Spleen (tissue), 7 donors: Measurements from ENCODE around the gene HOXB6.

ENCODE experiments used
- POLR2A ChIP-seq, 3 donors: fragments of 450-650 bp; IDR thresholded peaks; one replicate each; pipeline ENCODE4 v1.5.1; 2017; ENCODE audit warnings: antibody characterized with exemption in 3 of 3, mild to moderate bottlenecking in 1 of 3
- TF ChIP-seq, protein P1 (sequence below), 11 experiments: fragments of 200-600 bp in 7 of 11; fragments of 450-650 bp in 4 of 11; sonication (generic) in 4 of 11; IDR thresholded peaks in 8 of 11; conservative IDR thresholded peaks in 3 of 11; 1 replicate in 7 of 11; 2 replicates in 4 of 11; pipeline versions ENCODE4 v1.4.0 to v1.8.0; 2016 to 2021; ENCODE audit warnings: antibody characterized with exemption in 11 of 11, inconsistent platforms in 4 of 11, mild to moderate bottlenecking in 1 of 11
- donor health status: DM: no; HTN: no; CAD: no; lungs with moderate emphysema.
- donor health status: DM: no; HTN: no; CAD: no.
- donor health status: DM: no; HTN: no; CAD: no.

DNA sequence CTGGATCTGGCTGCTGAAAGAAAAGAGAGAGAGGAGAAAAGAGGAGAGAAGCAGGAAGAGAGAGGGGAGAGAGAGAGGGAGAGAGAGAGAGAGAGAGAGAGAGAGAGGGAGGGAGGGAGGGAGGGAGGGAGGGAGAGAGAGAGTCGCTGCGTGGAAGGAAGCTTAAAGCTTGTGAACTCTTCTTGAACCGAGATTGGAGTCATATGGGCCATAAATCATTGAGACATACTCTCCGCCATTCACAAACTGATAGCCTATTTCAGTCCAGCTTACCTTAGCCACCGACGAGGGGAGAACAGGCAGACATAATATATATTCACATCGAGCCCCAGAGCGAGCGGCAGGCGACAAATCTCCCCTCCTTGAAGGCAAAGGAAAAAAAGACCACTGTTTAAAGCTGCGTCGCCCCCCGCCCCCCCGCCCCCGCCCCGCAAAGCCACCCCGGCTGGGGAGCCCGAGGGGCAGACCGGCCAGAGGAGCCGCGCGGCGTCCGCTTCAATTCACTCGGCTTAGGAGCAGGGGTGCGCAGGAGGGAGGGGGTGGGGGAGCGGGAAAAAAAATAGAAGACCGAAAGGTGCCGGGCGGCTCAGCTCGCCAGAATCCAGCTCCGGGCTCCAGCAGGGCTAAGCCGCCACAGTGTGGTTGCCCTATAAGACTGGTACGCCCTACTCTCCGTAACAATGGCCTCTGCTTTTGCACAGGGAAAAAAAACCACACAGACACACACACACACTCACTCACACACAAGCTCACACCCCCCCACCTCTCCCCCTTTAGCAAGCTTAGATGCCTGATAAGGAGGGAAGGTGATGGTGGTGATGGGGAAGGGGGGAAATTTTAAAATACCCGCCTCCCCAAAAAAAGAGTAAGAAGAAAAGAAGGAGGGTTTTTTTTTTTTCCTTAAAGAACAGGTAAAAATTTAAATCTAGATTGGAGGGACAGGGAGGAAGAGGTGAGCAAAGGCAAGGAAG, 49.2 kb downstream of the HOXB6 start:
- TF ChIP-seq, protein P1, sequence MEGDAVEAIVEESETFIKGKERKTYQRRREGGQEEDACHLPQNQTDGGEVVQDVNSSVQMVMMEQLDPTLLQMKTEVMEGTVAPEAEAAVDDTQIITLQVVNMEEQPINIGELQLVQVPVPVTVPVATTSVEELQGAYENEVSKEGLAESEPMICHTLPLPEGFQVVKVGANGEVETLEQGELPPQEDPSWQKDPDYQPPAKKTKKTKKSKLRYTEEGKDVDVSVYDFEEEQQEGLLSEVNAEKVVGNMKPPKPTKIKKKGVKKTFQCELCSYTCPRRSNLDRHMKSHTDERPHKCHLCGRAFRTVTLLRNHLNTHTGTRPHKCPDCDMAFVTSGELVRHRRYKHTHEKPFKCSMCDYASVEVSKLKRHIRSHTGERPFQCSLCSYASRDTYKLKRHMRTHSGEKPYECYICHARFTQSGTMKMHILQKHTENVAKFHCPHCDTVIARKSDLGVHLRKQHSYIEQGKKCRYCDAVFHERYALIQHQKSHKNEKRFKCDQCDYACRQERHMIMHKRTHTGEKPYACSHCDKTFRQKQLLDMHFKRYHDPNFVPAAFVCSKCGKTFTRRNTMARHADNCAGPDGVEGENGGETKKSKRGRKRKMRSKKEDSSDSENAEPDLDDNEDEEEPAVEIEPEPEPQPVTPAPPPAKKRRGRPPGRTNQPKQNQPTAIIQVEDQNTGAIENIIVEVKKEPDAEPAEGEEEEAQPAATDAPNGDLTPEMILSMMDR (IDR thresholded peaks at IDR 0.05 in 8 of 11, conservative IDR thresholded peaks at IDR 0.05 in 3 of 11) = no peak
- no peak for TF ChIP-seq POLR2A (IDR thresholded peaks at IDR 0.05)
